A673 (cell line): Measurements from ENCODE around the gene CERS6. TPM values are rescaled to one million over a fixed set of nuclear protein-coding genes. Genes with fewer than 3 reads are reported as not detected.

Experiments used
- BruUV-seq: library from RNA; stranded (reverse); fragments of 400-500 nt; replicated peaks from 2 replicates; lab custom pipeline; 2021; lab: Mats Ljungman, UMichigan
- CTCF ChIA-PET: fragments of 300-600 bp; sonication (Branson Sonifier 250); formaldehyde crosslinking; loops from one replicate; lab custom pipeline; 2022; ENCODE audit warnings: antibody characterized with exemption; lab: Charles Lee
- POLR2A ChIA-PET: fragments of 300-600 bp; sonication (Branson Sonifier 250); formaldehyde crosslinking; loops from one replicate; lab custom pipeline; 2022; ENCODE audit warnings: antibody characterized with exemption; ENCODE audit not compliant: low non-redundant PET; lab: Charles Lee
- DNase-seq: peaks from one replicate; pipeline ENCODE4 v3.0.0-alpha.2; 2015; ENCODE audit warnings: low spot score
- H3K27ac ChIP-seq: fragments of 200-600 bp; sonication (generic); 2 replicates; pipeline ENCODE4 v1.5.1; 2016; ENCODE audit warnings: mixed run types, low read depth, mild to moderate bottlenecking, mixed read lengths, antibody characterized with exemption, low read length; ENCODE audit not compliant: poor library complexity, severe bottlenecking
- H3K27me3 ChIP-seq: fragments of 200-600 bp; sonication (generic); replicated peaks from 2 replicates; pipeline ENCODE4 v1.6.1; 2017; ENCODE audit warnings: mixed run types, low read depth, mild to moderate bottlenecking, mixed read lengths, antibody characterized with exemption, low read length; ENCODE audit not compliant: insufficient read depth, poor library complexity
- H3K36me3 ChIP-seq: fragments of 200-600 bp; sonication (generic); 2 replicates; pipeline ENCODE4 v1.6.1; 2016; ENCODE audit warnings: mixed run types, mild to moderate bottlenecking, mixed read lengths, antibody characterized with exemption, low read length; ENCODE audit not compliant: insufficient read depth, poor library complexity, severe bottlenecking
- H3K4me1 ChIP-seq: fragments of 200-600 bp; sonication (generic); 2 replicates; pipeline ENCODE4 v1.6.1; 2017; ENCODE audit warnings: mixed run types, mild to moderate bottlenecking, mixed read lengths, antibody characterized with exemption, low read length; ENCODE audit not compliant: insufficient read depth, poor library complexity, severe bottlenecking
- H3K4me3 ChIP-seq: fragments of 200-600 bp; sonication (generic); 2 replicates; pipeline ENCODE4 v1.5.1; 2016; ENCODE audit warnings: low read depth, mixed run types, mild to moderate bottlenecking, mixed read lengths, low read length; ENCODE audit not compliant: poor library complexity, severe bottlenecking
- H3K9me3 ChIP-seq: fragments of 200-600 bp; sonication (generic); 2 replicates; pipeline ENCODE4 v1.6.1; 2016; ENCODE audit warnings: mixed run types, low read depth, mild to moderate bottlenecking, mixed read lengths, antibody characterized with exemption, low read length; ENCODE audit not compliant: poor library complexity, severe bottlenecking
- CTCF ChIP-seq: fragments of 300-800, 200-600 bp; sonication (generic); conservative IDR thresholded peaks from 2 replicates; pipeline ENCODE4 v1.5.1; 2017; ENCODE audit warnings: low read depth, mild to moderate bottlenecking, antibody characterized with exemption, low read length, moderate library complexity, mixed read lengths
- EZH2 ChIP-seq: fragments of 200-600 bp; sonication (generic); IDR thresholded peaks from 2 replicates; pipeline ENCODE4 v1.6.1; 2017; ENCODE audit warnings: borderline replicate concordance, low read depth, mild to moderate bottlenecking, mixed read lengths, antibody characterized with exemption, low read length; ENCODE audit not compliant: poor library complexity, severe bottlenecking
- intact Hi-C: fragments of 100-400 bp; cut with micrococcal nuclease; formaldehyde crosslinking; loops from one replicate; pipeline ENCODE4 v1.10.0; 2022; ENCODE audit not compliant: unreplicated experiment
- total RNA-seq: library from RNA; stranded (reverse); gene quantifications from 2 replicates; pipeline ENCODE4 v1.2.3, GENCODE V29; 2021

Gene CERS6
- total RNA-seq, 1 experiment from 2014 or later, result 12.4 TPM

GRCh38 chr2:168460571-168460970, 4.5 kb downstream of the CERS6 start:
- no peak for DNase-seq
- BruUV-seq, result no TSS peak
- Histone ChIP-seq H3K4me1 (no peaks in the 10 kb centered on the region), H3K4me3 (no peak overlapping the region), H3K36me3 (no peaks in the 10 kb centered on the region), H3K9me3 (no peaks in the 10 kb centered on the region), H3K27ac (no peak overlapping the region), H3K27me3 (no peaks in the 10 kb centered on the region)
- CTCF ChIA-PET, result no interaction called here
- intact Hi-C loops, result no loop called here
- TF ChIP-seq EZH2, result no peak
- POLR2A ChIA-PET, result interaction anchor here (0.6 kb wide), 1 partner anchor 24 kb away, joined by 5 read pairs; no protein-coding TSS in a partner anchor

- H3K9me3 ChIP-seq, result no peaks in the 10 kb centered on the region
- H3K27me3 ChIP-seq, result no peaks in the 10 kb centered on the region
- H3K4me3 ChIP-seq, result no peak overlapping the region
- intact Hi-C loops, result no loop called here
- H3K27ac ChIP-seq, result no peak overlapping the region
- ChIA-PET CTCF (no interaction called here), POLR2A (interaction anchor here (0.6 kb wide), 2 partner anchors 23 to 128 kb away, joined by 4 to 5 read pairs; no protein-coding TSS in a partner anchor)
- peaks cover 3% of the 10 kb centered on the region for H3K4me1 ChIP-seq
- no peaks in the 10 kb centered on the region for H3K36me3 ChIP-seq
- TF ChIP-seq EZH2 (no peak), CTCF (no peak)
- no peak for DNase-seq
- BruUV-seq, result no TSS peak
Measured at GRCh38 chr2:168461178-168461941, 5.3 kb downstream of the CERS6 start.

GRCh38 chr2:168461942-168462331, 5.9 kb downstream of the CERS6 start:
- TF ChIP-seq CTCF (no peak), EZH2 (no peak)
- peaks cover 5% of the 10 kb centered on the region for H3K4me1 ChIP-seq
- intact Hi-C loops, result no loop called here
- H3K27me3 ChIP-seq, result no peaks in the 10 kb centered on the region
- no TSS peak for BruUV-seq
- H3K4me3 ChIP-seq, result no peak overlapping the region
- no peaks in the 10 kb centered on the region for H3K9me3 ChIP-seq
- no peak overlapping the region for H3K27ac ChIP-seq
- no peak for DNase-seq
- POLR2A ChIA-PET, result interaction anchor here (0.6 kb wide), 1 partner anchor 129 kb away, joined by 4 read pairs; no protein-coding TSS in a partner anchor
- H3K36me3 ChIP-seq, result no peaks in the 10 kb centered on the region
- CTCF ChIA-PET, result no interaction called here
